GM18526 (cell line): ENCODE data around the gene C17orf107.

Source experiments
- POLR2A ChIP-seq: IDR thresholded peaks from 3 replicates; pipeline ENCODE4 v1.6.1; 2011; ENCODE audit not compliant: insufficient read length; ENCODE audit errors: extremely low read depth

Gene C17orf107

DNA sequence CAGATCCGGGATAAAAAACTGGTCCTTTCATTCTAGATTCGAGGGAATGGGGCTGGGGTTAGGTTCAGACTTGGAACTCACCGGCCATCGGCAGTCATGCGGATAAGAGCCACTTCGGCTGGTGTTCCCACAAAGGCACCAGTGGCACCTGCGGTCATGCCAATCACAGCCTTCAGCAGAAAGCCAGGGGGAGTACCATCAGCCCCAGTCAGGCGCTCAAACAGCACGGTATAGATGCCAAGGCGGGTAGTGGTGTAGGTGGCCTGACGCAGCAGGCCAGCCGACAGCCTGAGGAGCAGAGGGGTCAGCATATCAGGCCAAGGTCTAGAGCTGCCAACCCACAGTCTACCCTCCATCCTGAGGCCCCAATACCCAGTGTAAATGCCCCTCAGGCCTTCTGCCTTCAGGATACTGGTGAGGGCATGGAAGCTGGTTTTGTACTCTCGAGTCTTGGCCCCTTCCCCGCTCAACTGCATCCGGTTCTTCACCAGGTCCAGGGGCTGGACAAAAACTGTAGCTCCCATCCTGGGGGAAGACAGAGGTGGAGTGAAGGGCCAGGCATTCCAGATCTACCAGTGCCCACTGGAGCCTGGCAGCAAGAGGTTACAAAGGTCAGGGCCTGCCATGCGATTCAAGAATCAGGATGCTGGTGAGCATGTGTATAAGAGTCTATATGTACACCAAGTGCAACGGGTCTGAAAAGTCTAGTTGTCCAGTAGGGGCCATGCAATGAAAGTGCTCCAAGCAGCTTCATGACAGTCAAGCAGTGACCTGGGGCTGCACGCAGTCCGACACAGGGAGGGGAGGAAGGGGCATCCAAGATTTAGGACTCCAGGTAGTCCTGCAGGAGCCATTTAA lies 39.6 kb downstream of the C17orf107 start:
- no peak for TF ChIP-seq POLR2A

DNA sequence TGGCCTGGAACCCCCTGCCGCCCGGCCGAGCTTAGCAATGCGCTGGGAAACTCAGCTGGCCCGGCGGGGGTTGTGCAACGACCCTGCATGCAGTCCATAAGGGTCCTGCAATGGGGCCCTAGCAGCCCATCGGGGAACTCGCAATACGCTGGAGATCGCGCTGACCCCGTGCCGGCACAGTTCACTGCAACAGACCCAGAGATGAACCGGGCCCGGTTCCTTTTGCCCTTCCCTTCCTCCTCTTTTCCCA lies 40.1 kb downstream of the C17orf107 start:
- TF ChIP-seq POLR2A, result no peak

DNA sequence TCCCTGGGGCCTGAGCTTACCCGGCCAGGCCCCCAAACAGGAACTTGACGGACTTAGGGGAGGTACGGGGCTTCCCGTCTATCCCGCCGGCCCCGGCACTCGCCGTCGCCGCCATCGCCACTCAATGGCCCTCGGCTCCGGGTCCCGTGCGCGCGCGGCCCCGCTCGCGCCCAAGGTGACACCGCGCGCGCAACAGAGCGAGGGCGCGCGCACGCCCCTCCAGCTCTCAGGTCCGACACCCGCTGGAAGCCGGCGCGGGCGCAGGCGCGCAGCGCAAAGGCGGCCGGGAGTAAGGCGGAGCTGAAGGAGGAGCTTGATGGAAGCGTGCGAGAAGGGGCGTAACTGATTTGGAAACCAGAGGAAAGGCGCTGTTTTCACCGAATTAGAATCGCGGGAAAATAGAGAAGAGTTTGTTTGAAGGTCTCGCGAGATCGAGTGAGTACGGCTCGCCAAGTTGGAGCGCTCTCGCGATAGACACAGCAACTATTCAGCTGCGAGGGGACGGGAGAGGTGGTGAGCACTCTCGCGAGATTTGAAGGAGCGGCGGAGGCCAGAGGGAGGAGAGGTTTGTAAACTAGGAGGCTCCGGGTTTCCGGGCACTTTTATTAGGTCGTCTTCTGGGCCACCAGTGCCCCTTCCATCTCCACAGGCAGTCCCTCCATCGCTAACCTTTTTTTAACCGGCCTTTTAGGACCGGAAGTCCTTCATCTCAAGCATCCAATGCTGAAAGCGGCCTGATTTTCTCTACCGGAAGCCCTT lies 40.6 kb downstream of the C17orf107 start, which contains the start of the genes RNF167 and SLC25A11:
RNF167 (plus strand) TSS at position 473 of the 759 bp plus-strand sequence. CDS start 642 bp downstream, outside the sequence.
SLC25A11 (minus strand) TSS at position 251 of the 759 bp plus-strand sequence; CDS start at position 115, 136 bp downstream.
- TF ChIP-seq POLR2A, result peak; percentile 91

- no peak for TF ChIP-seq POLR2A
Observed at GRCh38 chr17:4940555-4941318, 41.4 kb downstream of the C17orf107 start.

- TF ChIP-seq POLR2A, result no peak
Observed at GRCh38 chr17:4941319-4941610, 41.9 kb downstream of the C17orf107 start.

DNA sequence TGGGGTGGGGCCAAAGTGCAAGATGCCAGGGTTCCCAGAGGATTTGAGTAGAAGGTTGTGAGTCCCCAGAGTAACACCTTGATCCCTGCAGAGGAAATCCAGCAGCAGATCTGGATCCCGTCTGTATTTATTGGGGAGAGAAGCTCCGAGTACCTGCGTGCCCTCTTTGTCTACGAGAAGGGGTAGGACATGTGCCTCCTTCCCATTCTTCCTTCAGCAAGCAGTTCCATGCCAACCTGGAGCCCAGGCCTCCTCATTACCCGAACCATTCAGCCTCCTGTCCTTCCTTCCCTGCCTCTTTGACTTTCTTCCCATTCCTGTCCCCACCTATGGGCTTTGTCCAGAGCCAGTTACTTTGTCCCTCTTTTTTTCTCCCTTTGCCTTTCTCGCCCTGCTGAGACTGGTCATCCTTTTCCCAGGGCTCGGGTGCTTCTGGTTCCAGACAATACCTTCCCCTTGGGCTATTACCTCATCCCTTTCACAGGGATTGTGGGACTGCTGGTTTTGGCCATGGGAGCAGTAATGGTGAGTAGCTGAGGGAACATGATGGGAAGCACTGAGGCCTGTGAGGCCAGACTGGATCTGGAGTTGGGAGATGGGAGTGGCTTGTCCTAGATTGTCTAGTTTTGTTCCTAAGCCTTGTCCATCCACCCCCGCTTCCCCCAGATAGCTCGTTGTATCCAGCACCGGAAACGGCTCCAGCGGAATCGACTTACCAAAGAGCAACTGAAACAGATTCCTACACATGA lies 43.6 kb downstream of the C17orf107 start:
- no peak for TF ChIP-seq POLR2A

DNA sequence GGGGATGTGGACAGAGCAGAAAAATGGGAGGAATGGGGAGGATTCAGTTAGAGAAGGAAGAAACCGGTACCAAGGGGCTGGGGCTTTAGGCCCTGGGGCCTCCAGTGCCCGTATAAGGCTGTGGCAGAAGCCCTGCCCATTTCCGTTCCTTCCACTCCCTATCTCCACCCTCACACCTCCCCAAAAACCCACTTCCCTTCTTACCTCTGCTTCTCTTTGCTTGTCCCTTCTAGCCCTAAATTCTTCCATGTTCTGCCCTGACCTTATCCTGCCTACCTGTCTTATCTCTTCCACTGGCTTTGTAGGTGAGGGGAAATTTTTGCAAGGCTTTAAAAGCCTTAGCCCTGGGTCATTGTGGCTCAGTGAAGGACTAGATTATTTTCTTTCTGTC lies 44.8 kb downstream of the C17orf107 start:
- TF ChIP-seq POLR2A, result no peak

DNA sequence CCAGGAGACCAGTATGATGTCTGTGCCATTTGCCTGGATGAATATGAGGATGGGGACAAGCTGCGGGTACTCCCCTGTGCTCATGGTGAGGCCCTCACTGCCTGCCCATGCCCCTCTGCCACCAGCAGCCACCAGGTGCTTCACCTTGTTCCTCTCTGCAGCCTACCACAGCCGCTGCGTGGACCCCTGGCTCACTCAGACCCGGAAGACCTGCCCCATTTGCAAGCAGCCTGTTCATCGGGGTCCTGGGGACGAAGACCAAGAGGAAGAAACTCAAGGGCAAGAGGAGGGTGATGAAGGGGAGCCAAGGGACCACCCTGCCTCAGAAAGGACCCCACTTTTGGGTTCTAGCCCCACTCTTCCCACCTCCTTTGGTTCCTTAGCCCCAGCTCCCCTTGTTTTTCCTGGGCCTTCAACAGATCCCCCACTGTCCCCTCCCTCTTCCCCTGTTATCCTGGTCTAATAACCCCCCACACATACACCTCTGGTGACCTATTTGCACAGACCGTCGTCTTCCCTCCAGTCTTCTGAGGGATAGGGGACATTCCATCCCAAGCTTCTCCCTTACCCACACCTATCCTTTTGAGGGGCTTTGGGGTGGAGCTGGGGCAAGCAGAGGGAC lies 45.3 kb downstream of the C17orf107 start:
- peak; percentile 27 for TF ChIP-seq POLR2A

DNA sequence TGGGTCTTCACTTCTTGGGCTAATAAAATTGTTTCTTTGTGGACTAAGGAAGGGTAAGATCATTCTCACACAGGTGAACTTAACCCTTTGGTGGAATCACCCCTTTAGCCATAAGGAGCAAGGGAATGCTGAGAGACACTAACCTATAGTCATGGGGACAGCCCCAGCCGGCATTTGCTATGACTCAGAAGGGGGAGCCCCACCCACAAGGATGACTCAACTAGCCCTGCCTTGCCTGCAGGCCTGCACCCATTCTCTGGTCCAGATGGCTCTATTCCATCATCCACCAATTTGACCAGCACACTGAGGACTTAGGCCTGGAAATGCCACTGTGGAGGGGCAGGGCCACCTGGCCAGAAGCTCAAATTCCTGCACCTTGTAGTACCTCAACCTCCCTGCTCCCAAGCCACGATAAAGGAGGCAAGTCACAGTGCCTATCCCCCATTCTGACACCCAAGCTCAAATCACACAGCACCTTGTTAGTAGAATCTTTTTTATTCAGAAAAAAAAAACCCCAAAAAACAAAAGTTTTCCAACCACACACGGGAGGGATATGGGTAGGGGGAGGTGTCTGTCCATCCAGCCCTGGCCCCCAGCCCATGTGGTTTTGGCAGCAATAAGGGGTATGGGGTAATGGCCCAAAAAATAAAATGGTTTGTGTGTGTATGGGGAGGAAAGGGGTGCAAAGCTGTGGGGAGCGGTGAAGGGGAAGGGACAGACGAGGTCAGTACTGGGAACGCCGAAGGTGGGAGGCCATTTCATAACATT lies 46.0 kb downstream of the C17orf107 start:
- TF ChIP-seq POLR2A, result peak; percentile 50

DNA sequence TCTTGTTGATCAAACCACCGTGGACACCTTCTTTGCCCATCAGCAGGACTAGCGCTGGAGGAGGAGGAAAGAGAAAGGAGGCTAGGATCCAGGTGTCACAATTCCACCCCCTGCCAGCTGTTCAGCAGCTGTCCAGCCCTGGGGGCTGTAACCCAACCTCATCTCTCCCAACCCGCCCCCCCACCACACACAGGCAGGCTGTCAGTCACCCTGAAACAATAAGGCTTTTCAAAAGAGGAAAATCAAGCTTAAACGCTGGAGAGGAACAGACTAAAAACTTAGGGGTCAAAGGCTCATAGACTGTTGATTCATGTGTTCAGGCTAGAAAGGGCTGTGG lies 46.6 kb downstream of the C17orf107 start:
- TF ChIP-seq POLR2A, result no peak

- no peak for TF ChIP-seq POLR2A
Observed at GRCh38 chr17:4946312-4946976, 47.1 kb downstream of the C17orf107 start.

DNA sequence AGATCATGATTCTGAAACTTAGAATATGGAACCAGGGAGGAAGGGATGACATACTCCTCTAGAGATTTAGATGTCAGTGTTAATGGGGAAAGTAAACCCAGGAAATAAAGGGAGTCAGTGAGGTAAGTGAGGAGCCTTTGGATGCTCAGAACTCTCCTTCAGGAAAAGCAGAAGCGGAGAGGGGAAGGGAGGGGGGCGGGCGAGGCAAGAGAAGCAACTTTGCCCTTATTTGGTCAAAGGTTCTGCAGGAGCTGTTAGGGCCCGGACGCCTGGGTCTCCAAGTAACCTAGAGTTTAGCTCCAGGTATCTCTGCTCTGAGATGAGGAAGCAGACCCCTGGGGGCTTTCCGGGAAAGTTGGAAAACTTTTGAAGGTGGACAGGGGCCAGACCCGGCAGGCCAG lies 47.7 kb downstream of the C17orf107 start:
- no peak for TF ChIP-seq POLR2A

DNA sequence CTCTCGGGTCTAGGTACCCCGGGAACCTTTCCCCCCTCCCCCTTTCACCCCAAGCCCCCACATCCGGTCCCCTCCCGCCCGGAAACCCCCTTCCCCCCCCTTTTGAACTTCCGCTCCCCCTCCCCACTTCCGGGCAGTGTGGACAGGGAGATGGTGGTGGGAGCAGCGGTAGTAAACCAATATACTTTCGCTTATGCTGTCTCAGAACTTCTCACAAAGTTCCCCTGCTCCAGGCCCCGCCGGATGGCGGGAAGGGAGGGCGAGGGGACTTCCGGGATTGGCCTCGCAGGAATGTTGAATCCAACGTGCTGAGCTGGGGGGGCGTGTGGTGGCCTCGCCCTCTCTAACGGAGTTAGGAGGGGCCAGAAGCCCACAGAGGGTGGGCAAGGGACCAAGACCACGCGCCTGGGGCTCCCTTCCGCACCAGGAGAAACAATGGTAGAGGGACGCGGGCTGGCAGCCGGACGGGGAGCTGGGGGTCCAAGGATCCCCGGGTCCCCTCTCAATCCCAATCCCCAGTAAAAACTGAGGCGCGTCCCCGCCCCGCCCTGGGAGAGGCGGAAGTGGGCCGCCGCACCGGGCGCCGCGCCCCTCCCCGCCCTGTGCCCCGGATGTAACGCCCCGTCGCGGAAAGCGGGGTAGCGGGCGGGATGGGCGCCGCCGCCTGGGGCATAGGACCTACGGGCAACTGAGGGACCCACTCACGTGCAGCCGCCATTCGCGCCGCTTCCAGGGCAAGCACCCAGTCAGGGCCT lies 48.3 kb downstream of the C17orf107 start:
- TF ChIP-seq POLR2A, result peak; percentile 40
